GM12878 (cell line): Measurements from ENCODE around the gene RNF126. TPM values are rescaled to one million over a fixed set of nuclear protein-coding genes. Genes with fewer than 3 reads are reported as not detected.

Experiments
- ATAC-seq: fragments of 200-7000 bp; cut with Tn5 transposase; 3 replicates; pipeline ENCODE4 v1.9.1; 2020; ENCODE audit warnings: mild to moderate bottlenecking, moderate library complexity
- BruUV-seq: library from RNA; stranded (reverse); fragments of 400-500 nt; replicated peaks from 2 replicates; lab custom pipeline; 2021; lab: Mats Ljungman, UMichigan
- CTCF ChIA-PET: fragments of 300-600 bp; sonication (Branson Sonifier 250); formaldehyde crosslinking; extraction: SDS; loops from one replicate; lab custom pipeline; 2021; ENCODE audit warnings: inconsistent platforms; lab: Yijun Ruan, JAX
- POLR2A ChIA-PET: fragments of 350-600 bp; formaldehyde crosslinking; extraction: SDS; loops from one replicate; lab custom pipeline; 2021; ENCODE audit warnings: inconsistent platforms; lab: Charles Lee
- RAD21 ChIA-PET: fragments of 300-600 bp; sonication (Branson Sonifier 250); formaldehyde crosslinking; loops from one replicate; lab custom pipeline; 2023; ENCODE audit warnings: antibody characterized with exemption; ENCODE audit not compliant: unreplicated experiment; lab: Charles Lee
- SMC1A ChIA-PET: fragments of 300-600 bp; sonication (Branson Sonifier 250); formaldehyde crosslinking; loops from one replicate; lab custom pipeline; 2023; ENCODE audit not compliant: unreplicated experiment, uncharacterized antibody; lab: Charles Lee
- DNase-seq: peaks from one replicate; pipeline ENCODE4 v3.0.0-alpha.2; 2011; ENCODE audit warnings: low read depth, low spot score
- FAIRE-seq: peaks from 3 replicates; lab custom pipeline; 2011; peaks lifted over from hg19 to GRCh38; lab: Jason Lieb, UNC
- H2AFZ ChIP-seq: 2 replicates; pipeline ENCODE4 v1.6.0; 2011; ENCODE audit warnings: low read depth, low read length, control low read depth; ENCODE audit not compliant: control insufficient read depth
- H3K27ac ChIP-seq: 2 replicates; pipeline ENCODE4 v1.5.1; 2011; ENCODE audit warnings: control low read depth; ENCODE audit not compliant: control insufficient read depth, insufficient read depth
- H3K27me3 ChIP-seq, 2 experiments: replicated peaks in 1 of 2; 2 replicates each; pipeline versions ENCODE4 v1.6.0 to v1.6.1; 2011; ENCODE audit warnings: low read length in 1 of 2; ENCODE audit not compliant: control insufficient read depth in 2 of 2, insufficient read depth in 2 of 2
- H3K36me3 ChIP-seq, 2 experiments: 2 replicates each; pipeline ENCODE4 v1.5.1; 2011; ENCODE audit warnings: low read length in 1 of 2; ENCODE audit not compliant: control insufficient read depth in 2 of 2, insufficient read depth in 2 of 2
- H3K4me1 ChIP-seq: 2 replicates; pipeline ENCODE4 v1.6.1; 2011; ENCODE audit warnings: mild to moderate bottlenecking, low read length, moderate library complexity, mixed read lengths; ENCODE audit not compliant: control insufficient read depth, insufficient read depth
- H3K4me2 ChIP-seq: 2 replicates; pipeline ENCODE4 v1.6.0; 2011; ENCODE audit warnings: control low read depth; ENCODE audit not compliant: control insufficient read depth, insufficient read depth
- H3K4me3 ChIP-seq: fragments of 200-600 bp; sonication (generic); 2 replicates; pipeline ENCODE4 v1.5.1; 2016
- H3K79me2 ChIP-seq: 2 replicates; pipeline ENCODE4 v1.6.0; 2011; ENCODE audit warnings: low read length; ENCODE audit not compliant: control insufficient read depth, insufficient read depth
- H3K9ac ChIP-seq: 2 replicates; pipeline ENCODE4 v1.8.0; 2011; ENCODE audit warnings: low read length, control low read depth, mixed read lengths; ENCODE audit not compliant: control insufficient read depth, insufficient read depth
- H3K9me3 ChIP-seq: replicated peaks from 3 replicates; pipeline ENCODE4 v1.5.1; 2011; ENCODE audit warnings: mild to moderate bottlenecking, low read length; ENCODE audit not compliant: control insufficient read depth, insufficient read depth
- H4K20me1 ChIP-seq: 2 replicates; pipeline ENCODE4 v1.6.0; 2011; ENCODE audit not compliant: control insufficient read depth, insufficient read depth
- BHLHE40 ChIP-seq, 2 experiments: fragments of 450-650 bp in 1 of 2; IDR thresholded peaks; 2 replicates each; pipeline ENCODE4 v1.6.1; 2011 to 2017; ENCODE audit warnings: low read depth in 2 of 2, borderline replicate concordance in 1 of 2, improper control_type of control experiment in 1 of 2, low read length in 1 of 2, mild to moderate bottlenecking in 1 of 2
- CBFB ChIP-seq: IDR thresholded peaks from 2 replicates; pipeline ENCODE4 v1.6.1; 2016; ENCODE audit warnings: antibody characterized with exemption, low read depth
- CREB1 ChIP-seq: IDR thresholded peaks from 2 replicates; pipeline ENCODE4 v1.6.1; 2012; ENCODE audit warnings: low read depth, mild to moderate bottlenecking, inconsistent platforms
- FOXM1 ChIP-seq: IDR thresholded peaks from 2 replicates; pipeline ENCODE4 v1.6.1; 2012; ENCODE audit warnings: low read depth, mild to moderate bottlenecking, inconsistent platforms, low read length, moderate library complexity
- GABPA ChIP-seq: IDR thresholded peaks from 2 replicates; pipeline ENCODE4 v1.6.1; 2014; ENCODE audit warnings: antibody characterized with exemption, low read depth, mild to moderate bottlenecking, inconsistent platforms
- IKZF1 ChIP-seq: fragments of 450-650 bp; conservative IDR thresholded peaks from 2 replicates; pipeline ENCODE4 v1.6.1; 2017; ENCODE audit warnings: antibody characterized with exemption, mild to moderate bottlenecking
- LARP7 ChIP-seq: fragments of 450-650 bp; IDR thresholded peaks from 2 replicates; pipeline ENCODE4 v1.6.1; 2017; ENCODE audit warnings: mild to moderate bottlenecking
- MLLT1 ChIP-seq: fragments of 450-650 bp; IDR thresholded peaks from 2 replicates; pipeline ENCODE4 v1.6.1; 2016; ENCODE audit warnings: mild to moderate bottlenecking
- MXI1 ChIP-seq: fragments of 150-350 bp; IDR thresholded peaks from 2 replicates; pipeline ENCODE4 v1.6.1; 2011; ENCODE audit warnings: low read depth, mild to moderate bottlenecking, inconsistent platforms, low read length, improper control_type of control experiment
- POLR2A ChIP-seq: IDR thresholded peaks from 2 replicates; pipeline ENCODE4 v1.6.1; 2011; ENCODE audit warnings: low read depth, mild to moderate bottlenecking, low read length
- RAD21 ChIP-seq: IDR thresholded peaks from 2 replicates; pipeline ENCODE4 v1.6.1; 2011; ENCODE audit warnings: mild to moderate bottlenecking, low read depth, low read length, moderate library complexity; ENCODE audit not compliant: insufficient read depth
- RELB ChIP-seq: fragments of 450-650 bp; IDR thresholded peaks from 2 replicates; pipeline ENCODE4 v1.6.1; 2017; ENCODE audit warnings: low read depth, mild to moderate bottlenecking, moderate library complexity
- RUNX3 ChIP-seq: IDR thresholded peaks from 2 replicates; pipeline ENCODE4 v1.6.1; 2012; ENCODE audit warnings: low read length, inconsistent platforms
- SIN3A ChIP-seq: IDR thresholded peaks from 2 replicates; pipeline ENCODE4 v1.6.1; 2012; ENCODE audit warnings: low read depth, low read length, improper control_type of control experiment
- SPI1 ChIP-seq: IDR thresholded peaks from 2 replicates; pipeline ENCODE4 v1.6.1; 2011; ENCODE audit warnings: low read depth, mild to moderate bottlenecking, low read length, moderate library complexity, borderline replicate concordance; ENCODE audit not compliant: insufficient read depth
- SRF ChIP-seq, 2 experiments: IDR thresholded peaks; 2 replicates each; pipeline ENCODE4 v1.6.1; 2011; ENCODE audit warnings: low read depth in 2 of 2, low read length in 2 of 2, mild to moderate bottlenecking in 1 of 2, moderate library complexity in 1 of 2
- YY1 ChIP-seq: IDR thresholded peaks from 2 replicates; pipeline ENCODE4 v1.6.1; 2011; ENCODE audit warnings: low read depth, mild to moderate bottlenecking, low read length
- WGBS: methylation state at CpG from one replicate; pipeline ENCODE4 v1.1.6; 2016; ENCODE audit warnings: low lambda C conversion rate; ENCODE audit not compliant: insufficient replicate concordance, insufficient coverage; ENCODE audit errors: missing lambda C conversion rate; 5-methylcytosine and 5-hydroxymethylcytosine counted together
- in situ Hi-C: fragments of 300-500 bp; cut with MboI; formaldehyde crosslinking; loops from 9 replicates; pipeline ENCODE4 v1.14.3; 2018; ENCODE audit warnings: mixed read lengths
- intact Hi-C: fragments of 100-400 bp; cut with micrococcal nuclease; formaldehyde crosslinking; loops from one replicate; pipeline ENCODE4 v1.14.2; 2022; ENCODE audit not compliant: unreplicated experiment
- polyA plus RNA-seq, 11 experiments: library from polyadenylated mRNA; depleted of rRNA in 4 of 11; unstranded in 6 of 11; stranded (reverse) in 5 of 11; fragments of >200 nt; fragmentation: Nextera tagmentation in 4 of 11; fragmentation: Illumina TruSeq in 1 of 11; extraction: Ambion mirVana in 4 of 11; extraction: Trizol in 1 of 11; gene quantifications; 1 replicate in 1 of 11; 2 replicates in 10 of 11; pipeline versions ENCODE4 v1.2.1 to v1.2.3, GENCODE V29; 2011 to 2016; ENCODE audit warnings: inconsistent platforms in 2 of 11, missing spikeins in 2 of 11, low read depth in 1 of 11
- total RNA-seq, 4 experiments: library from RNA; depleted of rRNA in 3 of 4; stranded (reverse); fragments of >200 nt in 3 of 4; fragmentation: Illumina TruSeq in 1 of 4; extraction: Trizol in 1 of 4; gene quantifications; 2 replicates each; pipeline versions ENCODE4 v1.2.1 to v1.2.3, GENCODE V29; 2013 to 2021

Gene RNF126
- total and polyA plus RNA-seq, 10 of the 15 experiments (the other 5 are each of a cell fraction or from before 2014, with no cell fraction given) = 0.45 to 100 (median 50.6) TPM

- Histone ChIP-seq H3K9me3 (no peaks in the 10 kb centered on the region; the same call in 2 of the 3 replicates), H3K9ac (peak overlapping the region; percentile 95), H3K27me3 (no peaks in the 10 kb centered on the region), H4K20me1 (peaks cover 12% of the 10 kb centered on the region), H3K79me2 (peaks cover 64% of the 10 kb centered on the region), H3K4me2 (peak overlapping the region; percentile 98), H3K36me3 (peaks cover 0 to 22% of the 10 kb centered on the region in 2 experiments; a peak in 3 of 4 replicates), H3K4me1 (peaks cover 19% of the 10 kb centered on the region), H3K27ac (peak overlapping the region; percentile 90), H2AFZ (no peak overlapping the region), H3K4me3 (peak overlapping the region; percentile 98)
- peak; percentile 75 for ATAC-seq
- RAD21 ChIA-PET = interaction anchor here (1.1 kb wide), 1 partner anchor 73 kb away, joined by 4 read pairs; no protein-coding TSS in a partner anchor
- POLR2A ChIA-PET = interaction anchor here (0.5 to 1.6 kb wide), 4 partner anchors 21 to 72 kb away, joined by 4 to 6 read pairs (median 4); no protein-coding TSS in a partner anchor
- intact Hi-C loops (loop anchor here (2.0 kb wide), 1 partner anchor 19 kb away; no protein-coding TSS in a partner anchor), in situ Hi-C loops (no loop called here)
- DNase-seq = no peak
- SMC1A ChIA-PET = no interaction called here
- TSS peak; percentile 54 for BruUV-seq
- WGBS = 2% methylated on average over 31 of the region's 31 CpGs
- FAIRE-seq = peak; percentile 97
- CTCF ChIA-PET = interaction anchor here (0.8 to 1.0 kb wide), 2 partner anchors 18 to 304 kb away, joined by 3 to 4 read pairs; no protein-coding TSS in a partner anchor
- peak; percentile 11; the same call in 1 of the 2 replicates for TF ChIP-seq IKZF1
- no peak for TF ChIP-seq GABPA
- TF ChIP-seq CREB1 = 0 out of 2 replicates have a peak, but pooled peaks have one; percentile 12
- TF ChIP-seq MLLT1 = 0 out of 2 replicates have a peak, but pooled peaks have one; percentile 42
- TF ChIP-seq RAD21 = 0 out of 2 replicates have a peak, but pooled peaks have one; percentile 0
- TF ChIP-seq RUNX3 = peak; percentile 82
- TF ChIP-seq POLR2A = peak; percentile 38; the same call in 1 of the 2 replicates
- peak; percentile 57 for TF ChIP-seq RELB
- TF ChIP-seq FOXM1 = no peak
- peak; percentile 17; the same call in 1 of the 2 replicates for TF ChIP-seq MXI1
- TF ChIP-seq LARP7 = no peak
- peak; percentile 22; the same call in 1 of the 2 replicates for TF ChIP-seq SIN3A
- TF ChIP-seq BHLHE40 (IDR thresholded peaks at IDR 0.05; ENCODE audit: borderline replicate concordance in 1 of 2, low read depth in 2 of 2, low read length in 1 of 2) = 0 out of 4 replicates have a peak, but pooled peaks of 1 of the 2 experiments have one; percentile 11
- no peak for TF ChIP-seq SRF (IDR thresholded peaks at IDR 0.05; ENCODE audit: low read depth in 2 of 2, low read length in 2 of 2)
- TF ChIP-seq CBFB = no peak
- peak; percentile 56; the same call in 1 of the 2 replicates for TF ChIP-seq YY1
- 0 out of 2 replicates have a peak, but pooled peaks have one; percentile 11 for TF ChIP-seq SPI1
Measured at GRCh38 chr19:661427-662196, 1.4 kb downstream of the RNF126 start.
